KG1 (cell line): Measurements from ENCODE around the gene IL17B.
A peak's percentile ranks its signal among the peaks of the same experiment; 100 is the strongest.
"Not testable (repeated sequence)": the region's sequence is repeated elsewhere in the genome, so short reads cannot be mapped to it uniquely, and the experiment has no call there.

Experiments used
- DNase-seq: peaks from one replicate; lab custom pipeline; 2025; lab: John Stamatoyannopoulos, UW

The IL17B gene

GRCh38 chr5:149400304-149400703 lies 21.2 kb upstream of the IL17B start:
- no peak for DNase-seq

GRCh38 chr5:149399775-149400174 lies 20.7 kb upstream of the IL17B start:
- no peak for DNase-seq

GRCh38 chr5:149398747-149399266 lies 19.7 kb upstream of the IL17B start:
- DNase-seq = not testable (repeated sequence)

- no peak for DNase-seq
Measured at GRCh38 chr5:149397530-149397929, 18.4 kb upstream of the IL17B start.

- DNase-seq = not testable (repeated sequence)
Measured at GRCh38 chr5:149394996-149395395, 15.9 kb upstream of the IL17B start.

- DNase-seq = no peak
Measured at GRCh38 chr5:149392718-149393117, 13.6 kb upstream of the IL17B start.

- no peak for DNase-seq
Measured at GRCh38 chr5:149391524-149391923, 12.4 kb upstream of the IL17B start.

- not testable (repeated sequence) for DNase-seq
Measured at GRCh38 chr5:149391076-149391475, 12.0 kb upstream of the IL17B start.

- DNase-seq = no peak
Measured at GRCh38 chr5:149389552-149390495, 10.7 kb upstream of the IL17B start.

GRCh38 chr5:149388498-149389190 lies 9.6 kb upstream of the IL17B start:
- DNase-seq = no peak

GRCh38 chr5:149387982-149388381 lies 8.9 kb upstream of the IL17B start:
- DNase-seq = no peak

GRCh38 chr5:149387081-149387631 lies 8.1 kb upstream of the IL17B start:
- DNase-seq = no peak

GRCh38 chr5:149386166-149386565 lies 7.1 kb upstream of the IL17B start:
- no peak for DNase-seq

- no peak for DNase-seq
Measured at GRCh38 chr5:149383399-149383798, 4.3 kb upstream of the IL17B start.

GRCh38 chr5:149382517-149383220 lies 3.6 kb upstream of the IL17B start:
- no peak for DNase-seq

GRCh38 chr5:149381986-149382338 lies 2.9 kb upstream of the IL17B start:
- DNase-seq = peak; percentile 3

- no peak for DNase-seq
Measured at GRCh38 chr5:149381261-149381985, 2.3 kb upstream of the IL17B start.

- no peak for DNase-seq
Measured at GRCh38 chr5:149380466-149381121, 1.5 kb upstream of the IL17B start.

GRCh38 chr5:149379818-149380374 lies 804 bp upstream of the IL17B start:
- DNase-seq = no peak

- no peak for DNase-seq
Measured at GRCh38 chr5:149378241-149378820, 761 bp downstream of the IL17B start.
